Neural cell (in vitro differentiated cells): ENCODE data around the gene CDT1. TPM values are rescaled to one million over a fixed set of nuclear protein-coding genes. Genes with fewer than 3 reads are reported as not detected.

Source experiments
- H2AFZ ChIP-seq: fragments of 200-600, 300-800 bp; sonication (generic), shearing (Covaris generic); 2 replicates; pipeline ENCODE4 v1.6.0; 2014; ENCODE audit warnings: low read depth, mild to moderate bottlenecking, antibody characterized with exemption, low read length, moderate library complexity
- H3F3A ChIP-seq: fragments of 200-600 bp; shearing (Covaris generic); 2 replicates; pipeline ENCODE4 v1.6.1; 2016; ENCODE audit warnings: mild to moderate bottlenecking, moderate library complexity, mixed read lengths, antibody characterized with exemption, low read length; ENCODE audit not compliant: insufficient read depth, poor library complexity, severe bottlenecking
- H3K27ac ChIP-seq: fragments of 200-600, 300-800 bp; sonication (generic), shearing (Covaris generic); 2 replicates; pipeline ENCODE4 v1.5.1; 2014; ENCODE audit warnings: mild to moderate bottlenecking, low read length, moderate library complexity
- H3K27me3 ChIP-seq: fragments of 300-800, 200-600 bp; sonication (generic), shearing (Covaris generic); 2 replicates; pipeline ENCODE4 v1.6.0; 2014; ENCODE audit warnings: mild to moderate bottlenecking, low read depth, low read length, moderate library complexity; ENCODE audit not compliant: insufficient read depth
- H3K36me3 ChIP-seq: fragments of 300-800, 200-600 bp; sonication (generic), shearing (Covaris generic); 2 replicates; pipeline ENCODE4 v1.5.1; 2014; ENCODE audit warnings: mild to moderate bottlenecking, antibody characterized with exemption, low read length, moderate library complexity; ENCODE audit not compliant: insufficient read depth
- H3K4me2 ChIP-seq: fragments of 300-800, 200-600 bp; sonication (generic), shearing (Covaris generic); 2 replicates; pipeline ENCODE4 v1.6.0; 2014; ENCODE audit warnings: mild to moderate bottlenecking, low read length
- H3K4me3 ChIP-seq: fragments of 300-800, 200-600 bp; sonication (generic), shearing (Covaris generic); 2 replicates; pipeline ENCODE4 v1.5.1; 2014; ENCODE audit warnings: mild to moderate bottlenecking, low read length, moderate library complexity
- H3K79me2 ChIP-seq: fragments of 200-600 bp; shearing (Covaris generic); replicated peaks from 2 replicates; pipeline ENCODE4 v1.6.0; 2014; ENCODE audit warnings: mild to moderate bottlenecking, low read length, moderate library complexity; ENCODE audit not compliant: insufficient read depth
- H3K9ac ChIP-seq: fragments of 300-800, 200-600 bp; sonication (generic), shearing (Covaris generic); 2 replicates; pipeline ENCODE4 v1.6.1; 2016; ENCODE audit warnings: mild to moderate bottlenecking, low read length, mixed read lengths
- H3K9me2 ChIP-seq: fragments of 200-600 bp; shearing (Covaris generic); 2 replicates; pipeline ENCODE4 v1.6.1; 2016; ENCODE audit warnings: mild to moderate bottlenecking, low read length, mixed read lengths; ENCODE audit not compliant: insufficient read depth
- H3K9me3 ChIP-seq: fragments of 200-600, 300-800 bp; sonication (generic), shearing (Covaris generic); 2 replicates; pipeline ENCODE4 v1.6.1; 2016; ENCODE audit warnings: mild to moderate bottlenecking, mixed run types, low read length, moderate library complexity, mixed read lengths
- H4K20me1 ChIP-seq: fragments of 200-600 bp; shearing (Covaris generic); 2 replicates; pipeline ENCODE4 v1.6.1; 2016; ENCODE audit warnings: mild to moderate bottlenecking, mixed run types; ENCODE audit not compliant: insufficient read depth
- EP300 ChIP-seq: fragments of 450-650 bp; conservative IDR thresholded peaks from 2 replicates; pipeline ENCODE4 v1.6.1; 2014; ENCODE audit warnings: antibody characterized with exemption, mild to moderate bottlenecking, moderate library complexity; ENCODE audit not compliant: poor library complexity, severe bottlenecking
- EZH2 ChIP-seq: fragments of 200-600, 300-800 bp; shearing (Covaris generic), sonication (generic); IDR thresholded peaks from 2 replicates; pipeline ENCODE4 v1.6.1; 2014; ENCODE audit warnings: antibody characterized with exemption, low read length, borderline replicate concordance, mild to moderate bottlenecking; ENCODE audit not compliant: insufficient read depth, poor library complexity, severe bottlenecking
- MXI1 ChIP-seq: fragments of 450-650 bp; conservative IDR thresholded peaks from 2 replicates; pipeline ENCODE4 v1.6.1; 2014; ENCODE audit warnings: antibody characterized with exemption, mild to moderate bottlenecking; ENCODE audit not compliant: poor library complexity, severe bottlenecking
- POLR2AphosphoS5 ChIP-seq: IDR thresholded peaks from 2 replicates; pipeline ENCODE4 v1.6.1; 2012
- RAD21 ChIP-seq: fragments of 450-650 bp; conservative IDR thresholded peaks from 2 replicates; pipeline ENCODE4 v1.6.1; 2014; ENCODE audit warnings: antibody characterized with exemption, mild to moderate bottlenecking, moderate library complexity
- SMC3 ChIP-seq: fragments of 450-650 bp; conservative IDR thresholded peaks from 2 replicates; pipeline ENCODE4 v1.6.1; 2014; ENCODE audit warnings: antibody characterized with exemption, mild to moderate bottlenecking, moderate library complexity; ENCODE audit not compliant: poor library complexity
- TAF1 ChIP-seq: IDR thresholded peaks from 2 replicates; pipeline ENCODE4 v1.6.1; 2012; ENCODE audit warnings: low read depth
- polyA plus RNA-seq: library from polyadenylated mRNA; depleted of rRNA; stranded (reverse); fragments of >200 nt; gene quantifications from 2 replicates; pipeline ENCODE4 v1.2.3, GENCODE V29; 2014
- TF ChIP-seq, protein P1 (sequence below): IDR thresholded peaks from 2 replicates; pipeline ENCODE4 v1.6.1; 2012; ENCODE audit warnings: borderline replicate concordance
- TF ChIP-seq, protein P2 (sequence below): fragments of 450-650 bp; IDR thresholded peaks from 2 replicates; pipeline ENCODE4 v1.5.1; 2014; ENCODE audit warnings: antibody characterized with exemption, mild to moderate bottlenecking, moderate library complexity; ENCODE audit not compliant: poor library complexity, severe bottlenecking

The CDT1 gene
- polyA plus RNA-seq, 1 donor from 2014 or later: 1.0 TPM

- no peaks in the 10 kb centered on the region for H4K20me1 ChIP-seq
- H3K9me2 ChIP-seq: no peaks in the 10 kb centered on the region
- H3K27ac ChIP-seq: no peak overlapping the region
- H3F3A ChIP-seq: no peaks in the 10 kb centered on the region
- TF ChIP-seq TAF1: no peak
- TF ChIP-seq, protein P1, sequence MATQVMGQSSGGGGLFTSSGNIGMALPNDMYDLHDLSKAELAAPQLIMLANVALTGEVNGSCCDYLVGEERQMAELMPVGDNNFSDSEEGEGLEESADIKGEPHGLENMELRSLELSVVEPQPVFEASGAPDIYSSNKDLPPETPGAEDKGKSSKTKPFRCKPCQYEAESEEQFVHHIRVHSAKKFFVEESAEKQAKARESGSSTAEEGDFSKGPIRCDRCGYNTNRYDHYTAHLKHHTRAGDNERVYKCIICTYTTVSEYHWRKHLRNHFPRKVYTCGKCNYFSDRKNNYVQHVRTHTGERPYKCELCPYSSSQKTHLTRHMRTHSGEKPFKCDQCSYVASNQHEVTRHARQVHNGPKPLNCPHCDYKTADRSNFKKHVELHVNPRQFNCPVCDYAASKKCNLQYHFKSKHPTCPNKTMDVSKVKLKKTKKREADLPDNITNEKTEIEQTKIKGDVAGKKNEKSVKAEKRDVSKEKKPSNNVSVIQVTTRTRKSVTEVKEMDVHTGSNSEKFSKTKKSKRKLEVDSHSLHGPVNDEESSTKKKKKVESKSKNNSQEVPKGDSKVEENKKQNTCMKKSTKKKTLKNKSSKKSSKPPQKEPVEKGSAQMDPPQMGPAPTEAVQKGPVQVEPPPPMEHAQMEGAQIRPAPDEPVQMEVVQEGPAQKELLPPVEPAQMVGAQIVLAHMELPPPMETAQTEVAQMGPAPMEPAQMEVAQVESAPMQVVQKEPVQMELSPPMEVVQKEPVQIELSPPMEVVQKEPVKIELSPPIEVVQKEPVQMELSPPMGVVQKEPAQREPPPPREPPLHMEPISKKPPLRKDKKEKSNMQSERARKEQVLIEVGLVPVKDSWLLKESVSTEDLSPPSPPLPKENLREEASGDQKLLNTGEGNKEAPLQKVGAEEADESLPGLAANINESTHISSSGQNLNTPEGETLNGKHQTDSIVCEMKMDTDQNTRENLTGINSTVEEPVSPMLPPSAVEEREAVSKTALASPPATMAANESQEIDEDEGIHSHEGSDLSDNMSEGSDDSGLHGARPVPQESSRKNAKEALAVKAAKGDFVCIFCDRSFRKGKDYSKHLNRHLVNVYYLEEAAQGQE: no peak
- no peaks in the 10 kb centered on the region for H3K36me3 ChIP-seq
- no peak overlapping the region for H3K4me2 ChIP-seq
- H3K9ac ChIP-seq: no peak overlapping the region
- no peak overlapping the region for H2AFZ ChIP-seq
- no peak overlapping the region for H3K4me3 ChIP-seq
- no peaks in the 10 kb centered on the region for H3K79me2 ChIP-seq
- no peaks in the 10 kb centered on the region for H3K9me3 ChIP-seq
- H3K27me3 ChIP-seq: no peaks in the 10 kb centered on the region
These were observed 48.0 kb downstream of the CDT1 start for GRCh38 chr16:88851616-88852015.

- no peak overlapping the region for H3K9ac ChIP-seq
- H3K27ac ChIP-seq: no peak overlapping the region
- H3K4me3 ChIP-seq: no peak overlapping the region
- no peaks in the 10 kb centered on the region for H3K79me2 ChIP-seq
- H3K4me2 ChIP-seq: no peak overlapping the region
- H3K36me3 ChIP-seq: no peaks in the 10 kb centered on the region
- H3F3A ChIP-seq: no peaks in the 10 kb centered on the region
- no peaks in the 10 kb centered on the region for H3K9me3 ChIP-seq
- TF ChIP-seq EZH2 (no peak), RAD21 (no peak), POLR2AphosphoS5 (no peak), EP300 (no peak), TAF1 (no peak), SMC3 (no peak), MXI1 (no peak)
- TF ChIP-seq, protein P2, sequence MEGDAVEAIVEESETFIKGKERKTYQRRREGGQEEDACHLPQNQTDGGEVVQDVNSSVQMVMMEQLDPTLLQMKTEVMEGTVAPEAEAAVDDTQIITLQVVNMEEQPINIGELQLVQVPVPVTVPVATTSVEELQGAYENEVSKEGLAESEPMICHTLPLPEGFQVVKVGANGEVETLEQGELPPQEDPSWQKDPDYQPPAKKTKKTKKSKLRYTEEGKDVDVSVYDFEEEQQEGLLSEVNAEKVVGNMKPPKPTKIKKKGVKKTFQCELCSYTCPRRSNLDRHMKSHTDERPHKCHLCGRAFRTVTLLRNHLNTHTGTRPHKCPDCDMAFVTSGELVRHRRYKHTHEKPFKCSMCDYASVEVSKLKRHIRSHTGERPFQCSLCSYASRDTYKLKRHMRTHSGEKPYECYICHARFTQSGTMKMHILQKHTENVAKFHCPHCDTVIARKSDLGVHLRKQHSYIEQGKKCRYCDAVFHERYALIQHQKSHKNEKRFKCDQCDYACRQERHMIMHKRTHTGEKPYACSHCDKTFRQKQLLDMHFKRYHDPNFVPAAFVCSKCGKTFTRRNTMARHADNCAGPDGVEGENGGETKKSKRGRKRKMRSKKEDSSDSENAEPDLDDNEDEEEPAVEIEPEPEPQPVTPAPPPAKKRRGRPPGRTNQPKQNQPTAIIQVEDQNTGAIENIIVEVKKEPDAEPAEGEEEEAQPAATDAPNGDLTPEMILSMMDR: no peak
- TF ChIP-seq, protein P1: no peak
- no peaks in the 10 kb centered on the region for H3K9me2 ChIP-seq
- no peak overlapping the region for H2AFZ ChIP-seq
- H3K27me3 ChIP-seq: no peaks in the 10 kb centered on the region
- H4K20me1 ChIP-seq: no peaks in the 10 kb centered on the region
These were observed 49.8 kb downstream of the CDT1 start for GRCh38 chr16:88853325-88853941.
